IMR-90 (cell line): ENCODE results near the gene DHCR7. TPM values are rescaled to one million over a fixed set of nuclear protein-coding genes. Genes with fewer than 3 reads are reported as not detected.

Experiments used
- ATAC-seq: fragments of 200-7000 bp; cut with Tn5 transposase; 2 replicates; pipeline ENCODE4 v1.9.1; 2020; ENCODE audit warnings: low read depth, mild to moderate bottlenecking, moderate library complexity
- BruUV-seq: library from RNA; stranded (reverse); fragments of 400-500 nt; replicated peaks from 2 replicates; lab custom pipeline; 2021; lab: Mats Ljungman, UMichigan
- CTCF ChIA-PET: fragments of 300-600 bp; formaldehyde crosslinking; extraction: SDS; loops from one replicate; lab custom pipeline; 2021; ENCODE audit warnings: antibody characterized with exemption; lab: Yijun Ruan, JAX
- POLR2A ChIA-PET: fragments of 300-600 bp; sonication (Branson Sonifier 250); formaldehyde crosslinking; loops from one replicate; lab custom pipeline; 2022; ENCODE audit warnings: antibody characterized with exemption; ENCODE audit not compliant: unreplicated experiment; lab: Charles Lee
- DNase-seq: peaks from one replicate; pipeline ENCODE4 v3.0.0; 2013
- H2AFZ ChIP-seq: replicated peaks from 2 replicates; pipeline ENCODE3; 2013; ENCODE audit warnings: low read length, mild to moderate bottlenecking; ENCODE audit not compliant: poor library complexity
- H2AK5ac ChIP-seq: 2 replicates; pipeline ENCODE4 v1.6.1; 2013; ENCODE audit warnings: low read depth, low read length, inconsistent platforms
- H2AK9ac ChIP-seq: replicated peaks from 2 replicates; pipeline ENCODE3; 2013; ENCODE audit warnings: mild to moderate bottlenecking, low read depth, low read length, moderate library complexity; ENCODE audit not compliant: poor library complexity
- H2BK120ac ChIP-seq: 2 replicates; pipeline ENCODE4 v1.6.1; 2013; ENCODE audit warnings: low read depth, low read length, inconsistent platforms
- H2BK15ac ChIP-seq: 3 replicates; pipeline ENCODE4 v1.6.1; 2013; ENCODE audit warnings: low read depth, low read length, inconsistent platforms
- H2BK20ac ChIP-seq: 2 replicates; pipeline ENCODE4 v1.6.1; 2013; ENCODE audit warnings: low read depth, mild to moderate bottlenecking, inconsistent platforms, low read length, moderate library complexity
- H2BK5ac ChIP-seq: 2 replicates; pipeline ENCODE4 v1.6.1; 2013; ENCODE audit warnings: mild to moderate bottlenecking, low read depth, low read length, inconsistent platforms; ENCODE audit not compliant: poor library complexity, severe bottlenecking
- H3K14ac ChIP-seq: replicated peaks from 2 replicates; pipeline ENCODE4 v1.6.1; 2013; ENCODE audit warnings: low read depth, low read length, inconsistent platforms
- H3K18ac ChIP-seq: 2 replicates; pipeline ENCODE4 v1.6.1; 2013; ENCODE audit warnings: low read depth, low read length, control low read depth
- H3K23ac ChIP-seq: 2 replicates; pipeline ENCODE4 v1.6.1; 2013; ENCODE audit warnings: low read depth, low read length, inconsistent platforms
- H3K27ac ChIP-seq: 2 replicates; pipeline ENCODE4 v1.5.1; 2013; ENCODE audit warnings: mild to moderate bottlenecking, control low read depth, low read length; ENCODE audit not compliant: insufficient read depth
- H3K27me3 ChIP-seq: 2 replicates; pipeline ENCODE4 v1.6.1; 2013; ENCODE audit warnings: low read length; ENCODE audit not compliant: control insufficient read depth, insufficient read depth
- H3K36me3 ChIP-seq: 2 replicates; pipeline ENCODE4 v1.6.1; 2013; ENCODE audit warnings: low read length, mixed read lengths; ENCODE audit not compliant: control insufficient read depth, insufficient read depth
- H3K4ac ChIP-seq: 2 replicates; pipeline ENCODE4 v1.6.1; 2013; ENCODE audit warnings: low read depth, low read length, inconsistent platforms
- H3K4me1 ChIP-seq: 2 replicates; pipeline ENCODE4 v1.6.1; 2013; ENCODE audit warnings: low read length, mixed read lengths; ENCODE audit not compliant: control insufficient read depth, insufficient read depth
- H3K4me2 ChIP-seq: 2 replicates; pipeline ENCODE4 v1.6.1; 2013; ENCODE audit warnings: low read depth, mild to moderate bottlenecking, control low read depth, low read length, moderate library complexity
- H3K4me3 ChIP-seq: 2 replicates; pipeline ENCODE4 v1.5.1; 2013; ENCODE audit warnings: low read depth, mild to moderate bottlenecking, control low read depth, low read length, moderate library complexity; ENCODE audit not compliant: insufficient read depth
- H3K56ac ChIP-seq: 2 replicates; pipeline ENCODE4 v1.6.1; 2013; ENCODE audit warnings: low read length, inconsistent platforms; ENCODE audit not compliant: insufficient read depth; ENCODE audit errors: extremely low read depth
- H3K79me1 ChIP-seq, 2 experiments: 2 replicates each; pipeline ENCODE4 v1.6.1; 2013; ENCODE audit warnings: low read length in 2 of 2, inconsistent platforms in 1 of 2, low read depth in 1 of 2
- H3K9ac ChIP-seq: 2 replicates; pipeline ENCODE4 v1.6.1; 2013; ENCODE audit warnings: low read depth, low read length, control low read depth
- H3K9me1 ChIP-seq: 2 replicates; pipeline ENCODE4 v1.6.1; 2013; ENCODE audit warnings: low read length, inconsistent platforms; ENCODE audit not compliant: insufficient read depth
- H3K9me3 ChIP-seq: 2 replicates; pipeline ENCODE4 v1.6.1; 2013; ENCODE audit warnings: low read length; ENCODE audit not compliant: control insufficient read depth, insufficient read depth
- H4K20me1 ChIP-seq: 2 replicates; pipeline ENCODE4 v1.6.1; 2013; ENCODE audit warnings: low read length, inconsistent platforms; ENCODE audit not compliant: insufficient read depth
- H4K5ac ChIP-seq: 2 replicates; pipeline ENCODE4 v1.6.1; 2013; ENCODE audit warnings: mild to moderate bottlenecking, low read depth, low read length, control low read depth
- H4K8ac ChIP-seq, 2 experiments: 2 replicates each; pipeline ENCODE4 v1.6.1; 2013; ENCODE audit warnings: low read depth in 2 of 2, low read length in 2 of 2, control low read depth in 1 of 2, inconsistent platforms in 1 of 2
- H4K91ac ChIP-seq: 2 replicates; pipeline ENCODE4 v1.6.1; 2013; ENCODE audit warnings: low read depth, low read length, inconsistent platforms; ENCODE audit not compliant: insufficient read depth
- BHLHE40 ChIP-seq: fragments of 150-350 bp; IDR thresholded peaks from 2 replicates; pipeline ENCODE4 v1.6.1; 2016; ENCODE audit warnings: mild to moderate bottlenecking, low read depth, low read length
- CEBPB ChIP-seq: IDR thresholded peaks from 2 replicates; pipeline ENCODE4 v1.6.1; 2012; ENCODE audit warnings: low read depth, low read length, improper control_type of control experiment
- CHD1 ChIP-seq: IDR thresholded peaks from 2 replicates; pipeline ENCODE4 v1.6.1; 2012; ENCODE audit warnings: low read depth, low read length, improper control_type of control experiment
- CTCF ChIP-seq: conservative IDR thresholded peaks from 2 replicates; pipeline ENCODE4 v1.5.1; 2012; ENCODE audit warnings: mild to moderate bottlenecking, low read depth, low read length, improper control_type of control experiment
- ELK1 ChIP-seq: fragments of 150-350 bp; IDR thresholded peaks from 2 replicates; pipeline ENCODE4 v1.6.1; 2016; ENCODE audit warnings: low read depth, mild to moderate bottlenecking, low read length, moderate library complexity, borderline replicate concordance
- FOS ChIP-seq: fragments of 150-350 bp; IDR thresholded peaks from 2 replicates; pipeline ENCODE4 v1.6.1; 2016; ENCODE audit warnings: low read depth, low read length
- MAFK ChIP-seq: IDR thresholded peaks from 2 replicates; pipeline ENCODE4 v1.6.1; 2012; ENCODE audit warnings: low read depth, low read length, improper control_type of control experiment
- MAZ ChIP-seq: IDR thresholded peaks from 2 replicates; pipeline ENCODE4 v1.6.1; 2012; ENCODE audit warnings: low read depth, mild to moderate bottlenecking, low read length, improper control_type of control experiment, moderate library complexity, borderline replicate concordance
- MXI1 ChIP-seq: IDR thresholded peaks from 2 replicates; pipeline ENCODE4 v1.6.1; 2012; ENCODE audit warnings: low read depth, mild to moderate bottlenecking, low read length, moderate library complexity, borderline replicate concordance
- NFE2L2 ChIP-seq: fragments of 150-350 bp; IDR thresholded peaks from 2 replicates; pipeline ENCODE4 v1.6.1; 2016; ENCODE audit warnings: low read depth, mild to moderate bottlenecking, low read length
- POLR2A ChIP-seq: IDR thresholded peaks from 2 replicates; pipeline ENCODE4 v1.6.1; 2012; ENCODE audit warnings: mild to moderate bottlenecking, low read depth, low read length
- RAD21 ChIP-seq: IDR thresholded peaks from 2 replicates; pipeline ENCODE4 v1.6.1; 2012; ENCODE audit warnings: low read length, improper control_type of control experiment
- RCOR1 ChIP-seq: IDR thresholded peaks from 2 replicates; pipeline ENCODE4 v1.6.1; 2012; ENCODE audit warnings: mild to moderate bottlenecking, low read length, improper control_type of control experiment; ENCODE audit not compliant: insufficient replicate concordance
- RFX5 ChIP-seq: IDR thresholded peaks from 2 replicates; pipeline ENCODE4 v1.8.0; 2012; ENCODE audit warnings: low read depth, mild to moderate bottlenecking, low read length, moderate library complexity
- SMC3 ChIP-seq: fragments of 150-350 bp; IDR thresholded peaks from 2 replicates; pipeline ENCODE4 v1.6.1; 2016; ENCODE audit warnings: low read depth, mild to moderate bottlenecking, antibody characterized with exemption, low read length, moderate library complexity
- WGBS, 2 experiments: methylation state at CpG; one replicate each; pipeline versions ENCODE4 v1.1.5 to v1.1.7; 2013; ENCODE audit warnings: missing lambda C conversion rate in 2 of 2; ENCODE audit not compliant: insufficient read length in 1 of 2; ENCODE audit errors: extremely low coverage in 2 of 2; 5-methylcytosine and 5-hydroxymethylcytosine counted together
- dilution Hi-C: fragments of 300-500 bp; cut with HindIII; formaldehyde crosslinking; loops from one replicate; pipeline ENCODE4 v1.14.3; 2018; ENCODE audit warnings: low sequenced_read_pairs; ENCODE audit not compliant: unreplicated experiment
- in situ Hi-C: fragments of 300-500 bp; cut with MboI; formaldehyde crosslinking; loops from 3 replicates; pipeline ENCODE4 v1.14.3; 2019; ENCODE audit warnings: low sequenced_read_pairs, inconsistent platforms, mixed read lengths
- intact Hi-C: fragments of 100-400 bp; cut with micrococcal nuclease; formaldehyde crosslinking; loops from 2 replicates; pipeline ENCODE4 v1.10.0; 2022
- polyA plus RNA-seq, 3 experiments: library from polyadenylated mRNA; depleted of rRNA; stranded (reverse); fragments of >200 nt; gene quantifications; 2 replicates each; pipeline ENCODE4 v1.2.3, GENCODE V29; 2012; ENCODE audit warnings: low replicate concordance in 1 of 3
- total RNA-seq: library from RNA; depleted of rRNA; stranded (reverse); fragments of >200 nt; gene quantifications from 2 replicates; pipeline ENCODE4 v1.2.3, GENCODE V29; 2012
- TF ChIP-seq, protein P1 (sequence below): fragments of 150-350 bp; IDR thresholded peaks from 2 replicates; pipeline ENCODE4 v1.6.1; 2017; ENCODE audit warnings: mild to moderate bottlenecking, antibody characterized with exemption, low read length, low read depth

Gene DHCR7
- total and polyA plus RNA-seq, 2 of the 4 experiments (the other 2 are of a cell fraction), result 22.0 to 43.3 TPM

- BruUV-seq, result no TSS peak
- no peak overlapping the region for H4K8ac ChIP-seq
- ATAC-seq (no peak), DNase-seq (no peak)
- H3K36me3 ChIP-seq, result no peaks in the 10 kb centered on the region
- no peak overlapping the region for H3K56ac ChIP-seq
- no peak overlapping the region for H2BK5ac ChIP-seq
- dilution Hi-C loops, result no loop called here
- no peak overlapping the region for H3K4me2 ChIP-seq
- H4K91ac ChIP-seq, result no peak overlapping the region
- no peaks in the 10 kb centered on the region for H4K20me1 ChIP-seq
- no peak overlapping the region for H2AK5ac ChIP-seq
- POLR2A ChIA-PET, result no interaction called here
- no peak overlapping the region for H3K23ac ChIP-seq
- no peak overlapping the region for H3K4ac ChIP-seq
- no peak overlapping the region for H3K14ac ChIP-seq
- no peak overlapping the region for H2AFZ ChIP-seq
- WGBS, 2 experiments, result no CpG with 5 or more reads among the region's 6 CpGs
- no peak overlapping the region for H4K5ac ChIP-seq
- H3K18ac ChIP-seq, result no peak overlapping the region
- H3K9me1 ChIP-seq, result no peaks in the 10 kb centered on the region
- no peaks in the 10 kb centered on the region for H3K79me1 ChIP-seq
- H3K4me1 ChIP-seq, result no peaks in the 10 kb centered on the region
- peaks cover 17% of the 10 kb centered on the region; the same call in 1 of the 2 replicates for H3K9me3 ChIP-seq
- H2BK120ac ChIP-seq, result no peak overlapping the region
- no peak overlapping the region for H3K27ac ChIP-seq
- H2AK9ac ChIP-seq, result no peak overlapping the region
- no peak overlapping the region for H2BK15ac ChIP-seq
- peaks cover 40% of the 10 kb centered on the region for H3K27me3 ChIP-seq
- in situ Hi-C loops, result no loop called here
- no peak overlapping the region for H3K4me3 ChIP-seq
- H2BK20ac ChIP-seq, result no peak overlapping the region
- TF ChIP-seq CEBPB (no peak), RAD21 (no peak), MXI1 (no peak), CTCF (no peak), FOS (no peak), NFE2L2 (no peak), RCOR1 (no peak), BHLHE40 (no peak), MAFK (no peak), POLR2A (no peak), SMC3 (no peak), ELK1 (no peak), MAZ (no peak), RFX5 (no peak), CHD1 (no peak)
- TF ChIP-seq, protein P1, sequence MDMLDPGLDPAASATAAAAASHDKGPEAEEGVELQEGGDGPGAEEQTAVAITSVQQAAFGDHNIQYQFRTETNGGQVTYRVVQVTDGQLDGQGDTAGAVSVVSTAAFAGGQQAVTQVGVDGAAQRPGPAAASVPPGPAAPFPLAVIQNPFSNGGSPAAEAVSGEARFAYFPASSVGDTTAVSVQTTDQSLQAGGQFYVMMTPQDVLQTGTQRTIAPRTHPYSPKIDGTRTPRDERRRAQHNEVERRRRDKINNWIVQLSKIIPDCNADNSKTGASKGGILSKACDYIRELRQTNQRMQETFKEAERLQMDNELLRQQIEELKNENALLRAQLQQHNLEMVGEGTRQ, result no peak
- no peak overlapping the region for H3K9ac ChIP-seq
- intact Hi-C loops, result no loop called here
- CTCF ChIA-PET, result no interaction called here
Observed at GRCh38 chr11:71385091-71385490, 63.1 kb downstream of the DHCR7 start.
